Measurements from ENCODE around the gene POLD1. TPM values are rescaled to one million over a fixed set of nuclear protein-coding genes. Genes with fewer than 3 reads are reported as not detected.
"Not testable (repeated sequence)": the region's sequence is repeated elsewhere in the genome, so short reads cannot be mapped to it uniquely, and the experiment has no call there.

Gene POLD1
- total and polyA plus RNA-seq, 2 experiments from 2014 or later: 111 to 173 TPM

DNA sequence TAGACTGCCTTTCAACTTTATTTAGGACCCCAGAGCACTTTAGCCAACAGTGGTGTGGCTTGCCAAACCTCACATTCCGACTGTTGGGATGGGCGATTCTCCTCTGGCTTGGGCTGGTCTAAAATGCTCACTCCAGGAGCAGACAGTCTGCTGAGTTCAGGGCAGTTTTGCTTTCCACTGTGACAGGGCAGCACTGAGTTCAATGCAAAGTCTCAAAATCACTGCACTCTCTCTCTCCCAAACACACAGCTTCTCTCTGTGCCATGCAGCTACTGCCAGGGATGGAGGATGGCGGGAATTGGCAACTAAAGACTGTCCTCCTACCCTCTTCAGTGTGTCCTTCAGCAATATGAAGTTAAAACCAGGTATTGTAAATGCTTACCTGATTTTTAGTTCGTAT is 31.9 kb upstream of the POLD1 start (continued):
- TF ChIP-seq, protein P1, sequence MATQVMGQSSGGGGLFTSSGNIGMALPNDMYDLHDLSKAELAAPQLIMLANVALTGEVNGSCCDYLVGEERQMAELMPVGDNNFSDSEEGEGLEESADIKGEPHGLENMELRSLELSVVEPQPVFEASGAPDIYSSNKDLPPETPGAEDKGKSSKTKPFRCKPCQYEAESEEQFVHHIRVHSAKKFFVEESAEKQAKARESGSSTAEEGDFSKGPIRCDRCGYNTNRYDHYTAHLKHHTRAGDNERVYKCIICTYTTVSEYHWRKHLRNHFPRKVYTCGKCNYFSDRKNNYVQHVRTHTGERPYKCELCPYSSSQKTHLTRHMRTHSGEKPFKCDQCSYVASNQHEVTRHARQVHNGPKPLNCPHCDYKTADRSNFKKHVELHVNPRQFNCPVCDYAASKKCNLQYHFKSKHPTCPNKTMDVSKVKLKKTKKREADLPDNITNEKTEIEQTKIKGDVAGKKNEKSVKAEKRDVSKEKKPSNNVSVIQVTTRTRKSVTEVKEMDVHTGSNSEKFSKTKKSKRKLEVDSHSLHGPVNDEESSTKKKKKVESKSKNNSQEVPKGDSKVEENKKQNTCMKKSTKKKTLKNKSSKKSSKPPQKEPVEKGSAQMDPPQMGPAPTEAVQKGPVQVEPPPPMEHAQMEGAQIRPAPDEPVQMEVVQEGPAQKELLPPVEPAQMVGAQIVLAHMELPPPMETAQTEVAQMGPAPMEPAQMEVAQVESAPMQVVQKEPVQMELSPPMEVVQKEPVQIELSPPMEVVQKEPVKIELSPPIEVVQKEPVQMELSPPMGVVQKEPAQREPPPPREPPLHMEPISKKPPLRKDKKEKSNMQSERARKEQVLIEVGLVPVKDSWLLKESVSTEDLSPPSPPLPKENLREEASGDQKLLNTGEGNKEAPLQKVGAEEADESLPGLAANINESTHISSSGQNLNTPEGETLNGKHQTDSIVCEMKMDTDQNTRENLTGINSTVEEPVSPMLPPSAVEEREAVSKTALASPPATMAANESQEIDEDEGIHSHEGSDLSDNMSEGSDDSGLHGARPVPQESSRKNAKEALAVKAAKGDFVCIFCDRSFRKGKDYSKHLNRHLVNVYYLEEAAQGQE (IDR thresholded peaks at IDR 0.05; ENCODE audit: unreplicated experiment): no peak

GRCh38 chr19:50353487-50353880 is 30.7 kb upstream of the POLD1 start:
- H2AFZ ChIP-seq; H3F3A ChIP-seq (replicated peaks; ENCODE audit: low read depth); H3K4me3 Mint-ChIP-seq; H4K20me1 ChIP-seq (replicated peaks; ENCODE audit: insufficient read depth); H3K4me2 ChIP-seq; H3K27ac Mint-ChIP-seq; H3K79me2 ChIP-seq (replicated peaks; ENCODE audit: insufficient read depth); DNase-seq (ENCODE audit: low spot score); H3K27ac ChIP-seq (ENCODE audit: low read depth); H3K9me2 ChIP-seq (ENCODE audit: insufficient read depth); ATAC-seq; H3K4me3 ChIP-seq; H3K4me1 Mint-ChIP-seq; H3K27me3 ChIP-seq (ENCODE audit: insufficient read depth); H3K27me3 Mint-ChIP-seq (ENCODE audit: insufficient read depth, low read depth, poor library complexity); H3K4me1 ChIP-seq (ENCODE audit: insufficient read depth); H3K36me3 ChIP-seq (ENCODE audit: insufficient read depth): not testable (repeated sequence)
- Mint-ChIP-seq H3K36me3 (ENCODE audit: low read depth) (peaks cover 33% of the 10 kb centered on the region), H3K9me3 (peaks cover 95% of the 10 kb centered on the region)

DNA sequence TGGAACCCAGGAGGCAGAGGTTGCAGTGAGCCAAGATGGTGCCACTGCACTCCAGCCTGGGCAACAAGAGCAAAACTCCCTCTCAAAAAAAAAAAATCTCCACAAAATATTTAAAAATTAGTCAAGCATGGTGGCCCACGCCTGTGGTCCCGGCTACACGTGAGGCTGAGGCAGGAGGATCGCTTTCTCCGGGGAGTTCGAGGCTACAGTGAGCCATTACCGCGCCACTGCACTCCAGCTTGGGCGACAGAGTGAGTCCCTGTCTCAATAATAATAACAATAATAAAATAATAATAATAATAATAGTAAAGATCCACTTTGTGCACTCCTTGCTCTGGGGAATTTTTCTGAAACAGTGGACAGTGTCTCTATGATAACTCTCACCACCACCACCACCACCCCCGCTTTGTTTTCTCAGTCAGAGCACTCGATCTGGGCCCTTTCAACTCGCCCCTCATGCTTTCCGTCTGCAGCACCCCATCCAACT is 27.4 kb upstream of the POLD1 start:
- no peak for DNase-seq (ENCODE audit: low spot score)
- H3F3A ChIP-seq (replicated peaks; ENCODE audit: low read depth): no peaks in the 10 kb centered on the region
- H3K4me2 ChIP-seq: no peak overlapping the region
- H3K27ac ChIP-seq (ENCODE audit: low read depth): no peak overlapping the region
- no peaks in the 10 kb centered on the region for H3K27me3 ChIP-seq (ENCODE audit: insufficient read depth)
- H3K36me3 ChIP-seq (ENCODE audit: insufficient read depth): no peaks in the 10 kb centered on the region
- 0 out of 2 replicates have a peak, but pooled peaks cover 3% of the 10 kb centered on the region for H3K9me2 ChIP-seq (ENCODE audit: insufficient read depth)
- peaks cover 7% of the 10 kb centered on the region for H3K27me3 Mint-ChIP-seq (ENCODE audit: insufficient read depth, low read depth, poor library complexity)
- no peaks in the 10 kb centered on the region for H3K4me1 Mint-ChIP-seq
- H3K36me3 Mint-ChIP-seq (ENCODE audit: low read depth): peaks cover 38% of the 10 kb centered on the region
- no peak overlapping the region for H3K4me3 Mint-ChIP-seq
- ATAC-seq: no peak
- H3K4me1 ChIP-seq (ENCODE audit: insufficient read depth): no peaks in the 10 kb centered on the region; the same call in 1 of the 2 replicates
- no peaks in the 10 kb centered on the region for H3K79me2 ChIP-seq (replicated peaks; ENCODE audit: insufficient read depth)
- H3K27ac Mint-ChIP-seq: no peak overlapping the region
- H2AFZ ChIP-seq: no peak overlapping the region
- H4K20me1 ChIP-seq (replicated peaks; ENCODE audit: insufficient read depth): no peaks in the 10 kb centered on the region; the same call in 1 of the 2 replicates
- H3K4me3 ChIP-seq: no peak overlapping the region
- TF ChIP-seq, protein P2, sequence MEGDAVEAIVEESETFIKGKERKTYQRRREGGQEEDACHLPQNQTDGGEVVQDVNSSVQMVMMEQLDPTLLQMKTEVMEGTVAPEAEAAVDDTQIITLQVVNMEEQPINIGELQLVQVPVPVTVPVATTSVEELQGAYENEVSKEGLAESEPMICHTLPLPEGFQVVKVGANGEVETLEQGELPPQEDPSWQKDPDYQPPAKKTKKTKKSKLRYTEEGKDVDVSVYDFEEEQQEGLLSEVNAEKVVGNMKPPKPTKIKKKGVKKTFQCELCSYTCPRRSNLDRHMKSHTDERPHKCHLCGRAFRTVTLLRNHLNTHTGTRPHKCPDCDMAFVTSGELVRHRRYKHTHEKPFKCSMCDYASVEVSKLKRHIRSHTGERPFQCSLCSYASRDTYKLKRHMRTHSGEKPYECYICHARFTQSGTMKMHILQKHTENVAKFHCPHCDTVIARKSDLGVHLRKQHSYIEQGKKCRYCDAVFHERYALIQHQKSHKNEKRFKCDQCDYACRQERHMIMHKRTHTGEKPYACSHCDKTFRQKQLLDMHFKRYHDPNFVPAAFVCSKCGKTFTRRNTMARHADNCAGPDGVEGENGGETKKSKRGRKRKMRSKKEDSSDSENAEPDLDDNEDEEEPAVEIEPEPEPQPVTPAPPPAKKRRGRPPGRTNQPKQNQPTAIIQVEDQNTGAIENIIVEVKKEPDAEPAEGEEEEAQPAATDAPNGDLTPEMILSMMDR (conservative IDR thresholded peaks at IDR 0.05; ENCODE audit: low read depth in 2 of 2): no peak
- TF ChIP-seq NANOG (IDR thresholded peaks at IDR 0.05; ENCODE audit: borderline replicate concordance) (no peak), EZH2phosphoT487 (IDR thresholded peaks at IDR 0.05; ENCODE audit: unreplicated experiment) (no peak), ETS1 (IDR thresholded peaks at IDR 0.05) (no peak)
- H3K9me3 Mint-ChIP-seq: peaks cover 95% of the 10 kb centered on the region

Data from GM23338 (cell line).